ENCODE measurements around the gene TCOF1.

Gene TCOF1

DNA sequence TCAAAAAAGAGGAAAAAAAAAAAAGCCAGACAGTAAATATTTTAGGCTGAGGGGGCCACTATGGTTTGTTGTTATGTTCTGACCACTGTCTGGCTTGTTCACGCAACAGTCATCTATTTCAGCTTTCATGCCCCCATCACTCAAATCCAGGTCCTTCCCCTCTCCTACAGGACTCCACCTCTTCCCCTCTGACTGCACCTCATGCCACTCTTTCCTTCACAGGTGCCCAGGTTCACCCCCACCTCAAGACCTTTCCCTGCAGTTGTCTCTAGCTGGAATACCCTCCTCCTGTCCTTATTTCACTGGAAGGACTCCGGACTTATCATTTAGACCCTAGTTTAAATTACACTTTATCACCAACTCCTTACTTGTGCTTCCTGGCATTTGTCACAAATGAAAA, 88.6 kb downstream of the TCOF1 start:
- H3K36me3 ChIP-seq (ENCODE audit: control insufficient read depth, low read depth, low read length) = peaks cover 56% of the 10 kb centered on the region
- no peak overlapping the region for H3K4me3 ChIP-seq (ENCODE audit: low read length)
- no peaks in the 10 kb centered on the region for H3K27me3 ChIP-seq (ENCODE audit: control insufficient read depth, insufficient read depth, low read length)
- no peaks in the 10 kb centered on the region for H3K9me3 ChIP-seq (ENCODE audit: control insufficient read depth, low read depth, low read length)
- peaks cover 22% of the 10 kb centered on the region for H3K4me1 ChIP-seq (ENCODE audit: control insufficient read depth, low read depth, low read length)
- H3K27ac ChIP-seq (ENCODE audit: low read length) = no peak overlapping the region
- no peak overlapping the region for H3K9ac ChIP-seq (ENCODE audit: low read length)

- H3K4me1 ChIP-seq (ENCODE audit: control insufficient read depth, low read depth, low read length) = peaks cover 17% of the 10 kb centered on the region
- H3K27ac ChIP-seq (ENCODE audit: low read length) = no peak overlapping the region
- no peaks in the 10 kb centered on the region for H3K9me3 ChIP-seq (ENCODE audit: control insufficient read depth, low read depth, low read length)
- H3K9ac ChIP-seq (ENCODE audit: low read length) = no peak overlapping the region
- H3K27me3 ChIP-seq (ENCODE audit: control insufficient read depth, insufficient read depth, low read length) = no peaks in the 10 kb centered on the region
- H3K36me3 ChIP-seq (ENCODE audit: control insufficient read depth, low read depth, low read length) = peaks cover 56% of the 10 kb centered on the region
- H3K4me3 ChIP-seq (ENCODE audit: low read length) = no peak overlapping the region
Measured at GRCh38 chr5:150446583-150446982, 89.1 kb downstream of the TCOF1 start.

- Histone ChIP-seq H3K27ac (ENCODE audit: low read length) (no peak overlapping the region), H3K36me3 (ENCODE audit: control insufficient read depth, low read depth, low read length) (peaks cover 56% of the 10 kb centered on the region)
Measured at GRCh38 chr5:150447188-150447587, 89.7 kb downstream of the TCOF1 start.

GRCh38 chr5:150448334-150448733, 90.8 kb downstream of the TCOF1 start:
- H3K9ac ChIP-seq (ENCODE audit: low read length) = peak overlapping the region; percentile 98
- no peaks in the 10 kb centered on the region for H3K27me3 ChIP-seq (ENCODE audit: control insufficient read depth, insufficient read depth, low read length)
- H3K27ac ChIP-seq (ENCODE audit: low read length) = peak overlapping the region; percentile 99
- H3K4me3 ChIP-seq (ENCODE audit: low read length) = peak overlapping the region; percentile 79
- H3K36me3 ChIP-seq (ENCODE audit: control insufficient read depth, low read depth, low read length) = peaks cover 55% of the 10 kb centered on the region
- H3K9me3 ChIP-seq (ENCODE audit: control insufficient read depth, low read depth, low read length) = no peaks in the 10 kb centered on the region
- peaks cover 9% of the 10 kb centered on the region for H3K4me1 ChIP-seq (ENCODE audit: control insufficient read depth, low read depth, low read length)

More at GRCh38 chr5:150447188-150447587, 89.7 kb downstream of the TCOF1 start:
- peak overlapping the region; percentile 98 for H3K9ac ChIP-seq (ENCODE audit: low read length)
- H3K27me3 ChIP-seq (ENCODE audit: control insufficient read depth, insufficient read depth, low read length) = no peaks in the 10 kb centered on the region
- H3K4me1 ChIP-seq (ENCODE audit: control insufficient read depth, low read depth, low read length) = peaks cover 11% of the 10 kb centered on the region
- no peaks in the 10 kb centered on the region for H3K9me3 ChIP-seq (ENCODE audit: control insufficient read depth, low read depth, low read length)
- peak overlapping the region; percentile 79 for H3K4me3 ChIP-seq (ENCODE audit: low read length)

DNA sequence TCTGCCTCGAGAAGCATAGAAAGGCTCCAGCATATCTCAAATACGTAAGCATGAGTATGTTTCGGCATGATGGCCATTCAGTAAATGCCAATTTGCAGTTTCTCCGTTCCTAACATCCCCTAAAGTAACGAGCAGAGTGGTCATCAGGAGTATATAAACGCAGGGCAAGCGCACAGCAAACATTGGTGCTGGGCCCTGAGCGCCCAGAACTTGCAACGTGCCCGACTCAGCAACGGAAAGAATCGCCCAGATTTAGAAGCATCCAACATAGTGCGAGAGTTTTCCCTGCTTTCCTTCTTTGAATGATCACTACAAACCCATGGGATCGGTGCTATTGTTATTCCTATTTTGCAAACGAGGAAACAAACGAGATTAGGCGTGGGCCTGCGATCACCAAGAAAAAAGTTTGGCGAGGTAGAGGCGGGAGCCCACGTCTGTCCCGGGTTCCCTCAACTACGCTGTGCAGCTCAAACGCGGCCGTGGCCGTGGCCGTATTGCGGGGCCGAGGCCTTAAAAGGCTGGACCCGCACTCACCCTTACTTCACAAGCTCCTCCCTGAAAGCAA, 91.5 kb downstream of the TCOF1 start:
- no peaks in the 10 kb centered on the region for H3K27me3 ChIP-seq (ENCODE audit: control insufficient read depth, insufficient read depth, low read length)
- peak overlapping the region; percentile 79 for H3K4me3 ChIP-seq (ENCODE audit: low read length)
- peaks cover 9% of the 10 kb centered on the region for H3K4me1 ChIP-seq (ENCODE audit: control insufficient read depth, low read depth, low read length)
- H3K27ac ChIP-seq (ENCODE audit: low read length) = peak overlapping the region; percentile 99
- H3K9ac ChIP-seq (ENCODE audit: low read length) = peak overlapping the region; percentile 98
- H3K36me3 ChIP-seq (ENCODE audit: control insufficient read depth, low read depth, low read length) = peaks cover 48% of the 10 kb centered on the region
- H3K9me3 ChIP-seq (ENCODE audit: control insufficient read depth, low read depth, low read length) = no peaks in the 10 kb centered on the region

All from iPS-18a (cell line).